IMR-90 (cell line): ENCODE data around the gene COLQ.

Experiments
- CHD1 ChIP-seq: IDR thresholded peaks from 2 replicates; pipeline ENCODE4 v1.6.1; 2012; ENCODE audit warnings: low read depth, low read length, improper control_type of control experiment
- FOS ChIP-seq: fragments of 150-350 bp; IDR thresholded peaks from 2 replicates; pipeline ENCODE4 v1.6.1; 2016; ENCODE audit warnings: low read depth, low read length
- MXI1 ChIP-seq: IDR thresholded peaks from 2 replicates; pipeline ENCODE4 v1.6.1; 2012; ENCODE audit warnings: low read depth, mild to moderate bottlenecking, low read length, moderate library complexity, borderline replicate concordance
- NFE2L2 ChIP-seq: fragments of 150-350 bp; IDR thresholded peaks from 2 replicates; pipeline ENCODE4 v1.6.1; 2016; ENCODE audit warnings: low read depth, mild to moderate bottlenecking, low read length
- POLR2A ChIP-seq: IDR thresholded peaks from 2 replicates; pipeline ENCODE4 v1.6.1; 2012; ENCODE audit warnings: mild to moderate bottlenecking, low read depth, low read length
- USF2 ChIP-seq: fragments of 150-350 bp; IDR thresholded peaks from 2 replicates; pipeline ENCODE4 v1.6.1; 2017; ENCODE audit warnings: mild to moderate bottlenecking, antibody characterized with exemption, low read length, low read depth
- TF ChIP-seq, protein P1 (sequence below): conservative IDR thresholded peaks from 2 replicates; pipeline ENCODE4 v1.5.1; 2012; ENCODE audit warnings: mild to moderate bottlenecking, low read depth, low read length, improper control_type of control experiment

GRCh38 chr3:15456321-15456720 lies 65.2 kb downstream of the COLQ start:
- no peak for TF ChIP-seq FOS
- TF ChIP-seq, protein P1, sequence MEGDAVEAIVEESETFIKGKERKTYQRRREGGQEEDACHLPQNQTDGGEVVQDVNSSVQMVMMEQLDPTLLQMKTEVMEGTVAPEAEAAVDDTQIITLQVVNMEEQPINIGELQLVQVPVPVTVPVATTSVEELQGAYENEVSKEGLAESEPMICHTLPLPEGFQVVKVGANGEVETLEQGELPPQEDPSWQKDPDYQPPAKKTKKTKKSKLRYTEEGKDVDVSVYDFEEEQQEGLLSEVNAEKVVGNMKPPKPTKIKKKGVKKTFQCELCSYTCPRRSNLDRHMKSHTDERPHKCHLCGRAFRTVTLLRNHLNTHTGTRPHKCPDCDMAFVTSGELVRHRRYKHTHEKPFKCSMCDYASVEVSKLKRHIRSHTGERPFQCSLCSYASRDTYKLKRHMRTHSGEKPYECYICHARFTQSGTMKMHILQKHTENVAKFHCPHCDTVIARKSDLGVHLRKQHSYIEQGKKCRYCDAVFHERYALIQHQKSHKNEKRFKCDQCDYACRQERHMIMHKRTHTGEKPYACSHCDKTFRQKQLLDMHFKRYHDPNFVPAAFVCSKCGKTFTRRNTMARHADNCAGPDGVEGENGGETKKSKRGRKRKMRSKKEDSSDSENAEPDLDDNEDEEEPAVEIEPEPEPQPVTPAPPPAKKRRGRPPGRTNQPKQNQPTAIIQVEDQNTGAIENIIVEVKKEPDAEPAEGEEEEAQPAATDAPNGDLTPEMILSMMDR, result no peak
- no peak for TF ChIP-seq CHD1
- TF ChIP-seq USF2, result no peak
- no peak for TF ChIP-seq POLR2A
- TF ChIP-seq NFE2L2, result no peak
- TF ChIP-seq MXI1, result no peak
